SK-N-SH treated with all-trans-retinoic acid at 6 μM for 48 hours (cell line): ENCODE data around the gene HDAC10.
A peak's percentile ranks its signal among the peaks of the same experiment; 100 is the strongest.

Source experiments
- ATAC-seq: fragments of 200-7000 bp; cut with Tn5 transposase; 3 replicates; pipeline ENCODE4 v1.9.1; 2020; ENCODE audit warnings: mild to moderate bottlenecking, moderate library complexity
- ARNTL ChIP-seq: fragments of 450-650 bp; formaldehyde crosslinking; IDR thresholded peaks from 2 replicates; pipeline ENCODE4 v1.5.0; 2020; ENCODE audit warnings: low read depth, mild to moderate bottlenecking, moderate library complexity, borderline replicate concordance
- BACH2 ChIP-seq: fragments of 250-450 bp; sonication (Bioruptor Pico); IDR thresholded peaks from 2 replicates; pipeline ENCODE4 v1.9.0; 2021; ENCODE audit warnings: mild to moderate bottlenecking, borderline replicate concordance
- CREB5 ChIP-seq: fragments of 250-450 bp; sonication (Bioruptor Pico); IDR thresholded peaks from 2 replicates; pipeline ENCODE4 v1.5.1; 2020; ENCODE audit warnings: low read depth, mild to moderate bottlenecking, moderate library complexity
- CSDC2 ChIP-seq: fragments of 250-450 bp; sonication (Bioruptor Pico); IDR thresholded peaks from 2 replicates; pipeline ENCODE4 v1.5.0; 2020; ENCODE audit warnings: mild to moderate bottlenecking, moderate library complexity
- CSRNP3 ChIP-seq: fragments of 250-450 bp; sonication (Bioruptor Pico); IDR thresholded peaks from 2 replicates; pipeline ENCODE4 v1.5.1; 2021; ENCODE audit warnings: mild to moderate bottlenecking, moderate library complexity
- ESRRG ChIP-seq: fragments of 250-450 bp; sonication (Bioruptor Pico); IDR thresholded peaks from 2 replicates; pipeline ENCODE4 v1.6.1; 2021; ENCODE audit warnings: mild to moderate bottlenecking
- GLIS3 ChIP-seq: fragments of 250-450 bp; sonication (Bioruptor Pico); IDR thresholded peaks from 2 replicates; pipeline ENCODE4 v1.5.0; 2020; ENCODE audit warnings: mild to moderate bottlenecking, moderate library complexity
- ISL1 ChIP-seq: fragments of 250-450 bp; sonication (Bioruptor Pico); IDR thresholded peaks from 2 replicates; pipeline ENCODE4 v2.1.2; 2022; ENCODE audit warnings: mild to moderate bottlenecking, moderate library complexity
- OSR1 ChIP-seq: fragments of 250-450 bp; sonication (Bioruptor Pico); IDR thresholded peaks from 2 replicates; pipeline ENCODE4 v1.8.0; 2022; ENCODE audit warnings: moderate library complexity, mild to moderate bottlenecking, inconsistent platforms
- POU6F1 ChIP-seq: fragments of 250-450 bp; sonication (Bioruptor Pico); IDR thresholded peaks from 2 replicates; pipeline ENCODE4 v1.8.0; 2021; ENCODE audit warnings: low read depth, mild to moderate bottlenecking, moderate library complexity, borderline replicate concordance
- PPARA ChIP-seq: fragments of 250-450 bp; sonication (Bioruptor Pico); IDR thresholded peaks from 2 replicates; pipeline ENCODE4 v1.5.0; 2020; ENCODE audit warnings: mild to moderate bottlenecking, borderline replicate concordance
- RARB ChIP-seq: fragments of 250-450 bp; sonication (Bioruptor Pico); IDR thresholded peaks from 2 replicates; pipeline ENCODE4 v1.8.0; 2021; ENCODE audit warnings: mild to moderate bottlenecking, moderate library complexity
- SNAI2 ChIP-seq: fragments of 250-450 bp; sonication (Bioruptor Pico); IDR thresholded peaks from 2 replicates; pipeline ENCODE4 v1.5.0; 2020; ENCODE audit warnings: mild to moderate bottlenecking, moderate library complexity
- TOX ChIP-seq: fragments of 250-450 bp; sonication (Bioruptor Pico); IDR thresholded peaks from 2 replicates; pipeline ENCODE4 v1.8.0; 2021; ENCODE audit warnings: mild to moderate bottlenecking, moderate library complexity, borderline replicate concordance
- TSHZ2 ChIP-seq: fragments of 250-450 bp; sonication (Bioruptor Pico); IDR thresholded peaks from 2 replicates; pipeline ENCODE4 v1.5.0; 2020; ENCODE audit warnings: mild to moderate bottlenecking, moderate library complexity
- ZC3H10 ChIP-seq: fragments of 250-450 bp; sonication (Bioruptor Pico); IDR thresholded peaks from 2 replicates; pipeline ENCODE4 v1.5.1; 2021; ENCODE audit warnings: mild to moderate bottlenecking, moderate library complexity
- ZFP30 ChIP-seq: fragments of 450-650 bp; formaldehyde crosslinking; IDR thresholded peaks from 2 replicates; pipeline ENCODE4 v1.5.0; 2022; ENCODE audit warnings: mild to moderate bottlenecking, moderate library complexity
- ZNF565 ChIP-seq: fragments of 450-650 bp; formaldehyde crosslinking; conservative IDR thresholded peaks from 2 replicates; pipeline ENCODE4 v1.5.0; 2020; ENCODE audit warnings: low read depth, mild to moderate bottlenecking, moderate library complexity
- ZNF70 ChIP-seq: fragments of 450-650 bp; formaldehyde crosslinking; IDR thresholded peaks from 2 replicates; pipeline ENCODE4 v1.5.0; 2020; ENCODE audit warnings: mild to moderate bottlenecking, moderate library complexity
- ZNF8 ChIP-seq: fragments of 450-650 bp; formaldehyde crosslinking; IDR thresholded peaks from 2 replicates; pipeline ENCODE4 v1.5.0; 2020; ENCODE audit warnings: mild to moderate bottlenecking, moderate library complexity

The HDAC10 gene

GRCh38 chr22:50260801-50261614 lies 9.9 kb upstream of the HDAC10 start (continued):
- TF ChIP-seq CREB5 (CRISPR knock-in tag) = no peak
- no peak for TF ChIP-seq TOX (CRISPR knock-in tag)

- no peak for TF ChIP-seq PPARA (CRISPR knock-in tag)
- ATAC-seq = peak; percentile 30
These were observed 9.4 kb upstream of the HDAC10 start for GRCh38 chr22:50260434-50260800.

- TF ChIP-seq CSRNP3 (CRISPR knock-in tag) (no peak), CSDC2 (CRISPR knock-in tag) (no peak), CREB5 (CRISPR knock-in tag) (no peak), ZNF565 (CRISPR knock-in tag) (no peak), ISL1 (CRISPR knock-in tag) (no peak), ZNF70 (no peak), GLIS3 (CRISPR knock-in tag) (no peak), ESRRG (no peak), TSHZ2 (no peak), RARB (CRISPR knock-in tag) (no peak), POU6F1 (CRISPR knock-in tag) (no peak), ZC3H10 (CRISPR knock-in tag) (no peak), OSR1 (no peak), BACH2 (CRISPR knock-in tag) (no peak), PPARA (CRISPR knock-in tag) (no peak), ZNF8 (no peak), SNAI2 (CRISPR knock-in tag) (no peak), ZFP30 (CRISPR knock-in tag) (no peak), ARNTL (CRISPR knock-in tag) (no peak), TOX (CRISPR knock-in tag) (no peak)
- no peak for ATAC-seq
These were observed 8.2 kb upstream of the HDAC10 start for GRCh38 chr22:50259302-50259701.
